ENCODE data around the gene TMEM164. TPM values are rescaled to one million over a fixed set of nuclear protein-coding genes. Genes with fewer than 3 reads are reported as not detected.
"Not testable (repeated sequence)": the region's sequence is repeated elsewhere in the genome, so short reads cannot be mapped to it uniquely, and the experiment has no call there.

The TMEM164 gene
- 32.6 and 33.4 TPM in 2 replicates for total RNA-seq (2014; rRNA removed; shearing (Covaris generic))

DNA sequence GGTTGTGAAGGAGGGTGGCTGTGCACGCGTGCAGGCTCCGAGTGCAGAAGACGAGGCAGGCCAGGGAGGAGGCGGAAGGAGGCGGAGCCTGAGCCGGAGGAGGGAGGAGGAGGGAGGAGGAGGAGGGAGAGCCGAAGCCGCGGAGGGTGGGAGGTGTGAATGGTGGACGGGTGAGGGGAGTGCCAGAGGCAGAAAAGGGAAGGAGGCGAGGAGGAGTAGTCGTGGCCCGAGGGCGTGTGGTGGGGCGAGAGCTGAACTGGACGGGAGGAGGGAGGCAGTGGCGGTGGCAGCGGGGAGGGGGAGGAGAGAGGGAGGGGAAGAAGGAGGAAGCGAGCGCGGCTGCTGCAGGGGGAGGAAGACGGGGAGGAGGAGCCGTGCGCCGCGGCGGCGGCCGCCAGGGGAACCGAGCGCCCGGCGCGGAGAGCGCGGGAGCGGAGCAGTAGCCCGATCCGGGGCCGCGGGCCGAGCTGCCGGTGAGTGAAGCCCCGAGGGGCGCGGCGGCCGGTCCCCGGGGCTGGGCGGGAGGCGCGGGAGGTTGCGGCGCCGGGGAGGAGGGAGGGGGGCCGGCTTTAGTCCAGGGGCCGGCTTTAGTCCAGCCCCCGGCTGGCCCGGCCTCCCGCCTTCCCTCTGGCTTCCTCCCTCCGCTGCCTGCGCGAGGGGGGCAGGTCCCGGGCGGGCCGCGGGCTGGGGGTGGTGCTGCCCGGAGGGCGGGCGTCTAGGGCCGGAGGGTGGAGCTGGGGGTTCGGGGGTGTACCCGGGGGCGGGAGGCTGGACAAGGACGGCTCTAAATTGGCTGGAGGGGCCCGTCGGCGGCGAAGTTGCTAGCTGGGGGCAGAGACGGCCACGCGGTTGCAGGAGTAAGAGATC lies at the start of gene TMEM164:
TSS of gene TMEM164 (plus strand) at position 815 of the 867 bp plus-strand sequence. CDS start 661 bp downstream, outside the sequence.
- peak; percentile 85 for DNase-seq (ENCODE audit: low read depth)

DNA sequence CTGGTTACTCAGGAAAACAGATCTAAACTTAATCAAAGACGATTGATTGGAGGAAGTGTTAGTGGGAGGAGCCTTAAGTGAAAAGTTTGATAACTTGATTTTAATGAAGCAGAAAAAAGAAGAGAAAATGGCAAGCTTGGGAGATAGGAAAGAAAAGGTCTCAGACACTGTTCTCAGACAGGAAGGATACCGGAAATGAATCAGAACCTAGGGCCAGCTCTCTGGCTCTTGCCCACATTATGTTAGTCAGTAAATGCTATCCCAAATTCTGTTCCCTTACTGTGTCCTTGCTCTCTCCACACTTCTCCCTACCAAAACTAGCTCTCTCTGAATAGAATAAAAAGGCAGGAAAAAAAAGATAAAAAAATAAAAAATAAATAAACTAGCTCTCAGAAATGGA lies 48.6 kb upstream of the TMEM164 start:
- peak; percentile 73 for DNase-seq (ENCODE audit: low read depth)

DNA sequence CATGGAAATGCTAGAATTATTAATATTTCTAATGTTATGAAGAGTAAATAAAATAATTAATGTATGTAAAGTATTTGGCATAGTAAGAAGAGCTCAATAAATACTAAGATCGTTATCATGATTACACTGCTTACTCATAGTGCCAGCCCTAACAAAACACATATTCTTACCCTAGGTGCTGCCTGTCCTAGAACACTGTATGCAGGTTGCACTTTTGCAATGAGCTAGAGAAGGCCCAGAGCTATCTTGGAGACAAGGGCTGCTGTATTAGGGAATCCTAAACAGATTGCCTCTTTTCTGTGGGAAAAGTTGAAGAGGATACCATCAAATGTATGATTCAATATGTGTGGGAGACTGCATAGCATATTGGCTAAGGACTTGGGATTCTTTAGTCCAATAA lies 48.0 kb upstream of the TMEM164 start:
- peak; percentile 39 for DNase-seq (ENCODE audit: low read depth)

- DNase-seq (ENCODE audit: low read depth): no peak
These were observed 44.6 kb upstream of the TMEM164 start for GRCh38 chrX:109958266-109958665.

DNA sequence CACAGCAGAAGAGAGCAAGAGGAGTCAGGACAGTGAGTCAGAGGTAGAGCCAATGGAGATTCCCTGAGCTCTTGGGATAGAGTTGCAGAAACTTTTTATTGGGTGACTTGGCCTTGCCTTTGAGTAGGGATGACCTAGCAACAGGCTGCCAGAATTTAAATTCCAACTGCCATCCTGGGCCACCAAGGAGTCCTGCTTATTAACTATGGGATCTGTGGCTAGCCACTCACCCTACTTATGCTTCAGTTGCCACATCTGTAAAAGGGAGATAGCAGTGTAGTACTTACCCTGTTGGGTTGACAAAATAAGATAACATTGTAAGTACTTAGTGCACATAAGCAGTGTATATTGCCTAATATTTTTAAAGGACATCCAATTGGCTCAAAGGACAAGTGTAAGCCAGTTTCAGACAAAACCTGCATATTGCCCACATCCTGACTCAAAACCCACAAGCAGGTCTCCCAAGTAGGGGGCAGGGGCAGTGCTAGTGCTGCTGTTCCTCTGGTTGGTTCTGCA lies 43.5 kb upstream of the TMEM164 start:
- DNase-seq (ENCODE audit: low read depth): peak; percentile 52

DNA sequence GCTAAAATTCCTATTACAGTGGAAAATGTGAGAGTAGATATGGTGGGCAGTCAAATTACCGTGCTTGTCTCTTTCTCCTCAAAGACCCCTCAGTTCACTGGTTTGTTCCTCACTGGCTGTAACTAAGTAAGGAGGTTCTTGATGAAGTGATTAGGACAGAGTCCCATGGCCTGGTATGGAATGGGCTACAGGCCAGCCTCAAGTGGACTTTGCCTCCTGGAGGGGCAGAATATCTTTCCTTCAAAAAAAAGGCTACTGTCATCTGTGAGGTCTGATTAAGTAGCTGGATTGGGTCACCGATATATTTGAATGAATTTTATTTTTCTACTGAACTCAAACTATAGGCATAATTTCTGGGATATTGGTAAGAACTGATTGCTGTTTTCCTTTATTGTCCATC lies 38.5 kb upstream of the TMEM164 start:
- DNase-seq (ENCODE audit: low read depth): no peak

- peak; percentile 52 for DNase-seq (ENCODE audit: low read depth)
These were observed 36.7 kb upstream of the TMEM164 start for GRCh38 chrX:109966246-109966645.

- peak; percentile 31 for DNase-seq (ENCODE audit: low read depth)
These were observed 35.8 kb upstream of the TMEM164 start for GRCh38 chrX:109967156-109967555.

DNA sequence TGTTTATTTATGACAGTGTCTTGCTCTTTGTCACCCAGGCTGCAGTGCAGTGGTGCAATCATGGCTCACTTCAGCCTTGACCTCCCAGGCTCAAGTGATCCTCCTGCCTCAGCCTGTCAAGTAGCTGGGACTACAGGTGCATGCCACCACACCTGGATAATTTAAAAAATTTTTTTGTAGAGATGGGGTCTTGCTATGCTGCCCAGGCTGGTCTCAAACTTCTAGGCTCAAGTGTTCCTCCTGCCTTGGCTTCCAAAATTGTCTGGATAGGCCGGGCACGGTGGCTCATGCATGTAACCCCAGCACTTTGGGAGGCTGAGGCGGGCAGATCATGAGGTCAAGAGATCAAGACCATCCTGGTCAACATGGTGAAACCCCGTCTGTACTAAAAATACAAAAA lies 32.1 kb upstream of the TMEM164 start:
- DNase-seq (ENCODE audit: low read depth): not testable (repeated sequence)

- DNase-seq (ENCODE audit: low read depth): peak; percentile 43
These were observed 27.8 kb upstream of the TMEM164 start for GRCh38 chrX:109974906-109975655.

GRCh38 chrX:109985210-109985609 lies 17.7 kb upstream of the TMEM164 start:
- not testable (repeated sequence) for DNase-seq (ENCODE audit: low read depth)

DNA sequence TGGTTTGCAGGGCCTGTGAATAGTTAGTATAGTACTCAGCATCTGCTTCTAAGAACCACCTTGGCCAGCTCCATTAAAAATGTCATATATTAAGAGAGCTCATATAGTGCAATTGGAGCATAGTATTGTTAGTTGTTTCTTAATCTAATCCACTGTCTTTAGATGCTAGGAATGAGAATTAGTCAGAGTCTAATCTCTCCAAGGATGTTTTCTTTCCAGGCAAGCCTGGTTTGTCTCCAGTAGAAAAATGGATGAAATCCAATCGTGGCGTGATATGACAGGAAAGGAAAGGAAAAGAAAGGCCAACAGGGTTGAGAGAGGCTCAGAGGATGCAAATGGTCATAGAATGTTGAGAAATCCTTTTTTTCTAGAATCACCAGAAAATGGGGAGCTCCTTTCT lies 15.0 kb upstream of the TMEM164 start:
- no peak for DNase-seq (ENCODE audit: low read depth)

GRCh38 chrX:109990582-109991276 lies 12.2 kb upstream of the TMEM164 start:
- no peak for DNase-seq (ENCODE audit: low read depth)

DNA sequence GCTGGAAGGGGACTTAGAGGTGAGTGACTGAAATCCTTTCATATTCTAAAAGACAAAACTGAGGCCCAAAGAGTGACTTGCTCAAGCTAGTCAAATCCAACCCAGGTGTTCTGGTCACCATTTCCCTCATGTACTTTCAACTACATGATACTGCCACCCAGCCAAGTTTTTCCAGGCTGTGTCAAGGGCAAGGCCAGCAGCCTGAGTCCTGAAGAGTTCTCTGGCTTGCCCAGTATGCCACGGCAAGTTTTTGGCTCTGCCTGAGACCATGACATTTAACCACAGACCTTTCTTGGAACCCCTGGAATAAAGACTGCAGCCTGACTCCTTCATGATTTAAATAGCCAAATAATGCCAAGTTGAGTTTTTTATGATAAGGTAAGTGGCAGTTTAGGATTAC lies 10.7 kb upstream of the TMEM164 start:
- DNase-seq (ENCODE audit: low read depth): no peak

DNA sequence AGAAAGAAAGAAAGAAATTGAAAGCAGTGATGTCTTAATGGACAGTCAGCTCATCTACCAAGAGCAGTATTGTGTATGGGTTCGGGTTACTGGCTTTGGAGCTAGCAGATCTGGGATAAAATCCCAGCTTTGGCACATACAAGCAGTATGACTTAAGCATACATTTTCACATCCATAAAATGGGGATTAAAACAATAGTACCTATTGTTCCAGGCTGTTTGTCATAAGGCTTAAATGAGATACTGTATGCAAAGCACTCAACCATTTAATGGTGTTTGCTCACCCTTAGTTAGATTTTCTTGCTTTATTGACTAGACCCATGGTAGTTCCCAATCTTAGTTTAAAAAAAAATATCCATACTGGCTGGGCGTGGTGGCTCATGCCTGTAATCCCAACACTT lies 7.8 kb upstream of the TMEM164 start:
- no peak for DNase-seq (ENCODE audit: low read depth)

DNA sequence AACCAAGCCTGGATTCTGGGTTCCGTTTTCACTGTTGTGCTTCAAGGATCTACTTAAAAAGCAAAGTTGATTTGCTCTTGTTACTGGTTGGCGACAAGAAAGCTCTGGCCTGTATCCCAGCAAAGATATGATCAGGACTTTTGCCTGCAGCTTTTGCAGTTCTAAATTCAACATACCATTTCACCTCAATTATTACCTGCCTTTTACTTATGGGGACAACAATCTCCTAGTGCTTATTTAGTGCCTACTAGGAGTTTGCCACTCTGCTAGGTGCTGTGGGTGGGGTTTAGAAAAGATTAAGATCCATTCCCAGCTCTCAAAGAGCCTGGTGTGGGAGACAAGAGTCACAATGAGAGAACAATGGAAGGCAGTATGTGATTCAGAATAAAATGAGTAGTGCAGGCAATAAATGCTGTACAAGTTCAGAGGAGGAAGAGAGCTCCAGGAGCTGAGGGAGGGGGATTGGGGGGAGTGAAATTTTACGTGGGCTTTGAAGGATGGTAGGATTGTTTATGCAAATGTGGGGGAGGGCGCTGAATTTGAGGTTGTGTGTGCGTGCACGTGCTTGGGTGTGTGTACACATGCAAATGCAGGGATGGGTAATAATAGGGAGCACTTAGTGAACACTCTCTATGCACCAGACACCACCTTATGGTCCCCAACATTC lies 5.0 kb upstream of the TMEM164 start:
- no peak for DNase-seq (ENCODE audit: low read depth)

DNA sequence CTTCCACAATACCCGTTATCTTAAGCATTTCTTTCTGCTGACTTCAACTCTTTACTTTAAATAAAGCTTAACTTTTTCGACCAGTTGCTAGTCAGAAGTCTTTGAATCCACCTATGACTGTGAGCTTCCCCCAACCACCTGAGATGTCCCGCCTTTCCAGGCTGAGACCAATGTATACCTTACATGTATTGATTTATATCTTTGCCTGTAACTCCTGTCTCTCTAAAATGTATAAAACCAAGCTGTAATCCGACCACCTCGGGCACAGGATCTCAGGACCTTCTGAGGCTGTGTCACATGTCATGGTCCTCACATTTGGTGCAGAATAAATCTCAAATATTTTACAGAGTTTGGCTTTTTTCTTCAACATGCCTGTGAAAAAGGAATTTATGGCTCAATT lies 2.9 kb upstream of the TMEM164 start:
- DNase-seq (ENCODE audit: low read depth): no peak

DNA sequence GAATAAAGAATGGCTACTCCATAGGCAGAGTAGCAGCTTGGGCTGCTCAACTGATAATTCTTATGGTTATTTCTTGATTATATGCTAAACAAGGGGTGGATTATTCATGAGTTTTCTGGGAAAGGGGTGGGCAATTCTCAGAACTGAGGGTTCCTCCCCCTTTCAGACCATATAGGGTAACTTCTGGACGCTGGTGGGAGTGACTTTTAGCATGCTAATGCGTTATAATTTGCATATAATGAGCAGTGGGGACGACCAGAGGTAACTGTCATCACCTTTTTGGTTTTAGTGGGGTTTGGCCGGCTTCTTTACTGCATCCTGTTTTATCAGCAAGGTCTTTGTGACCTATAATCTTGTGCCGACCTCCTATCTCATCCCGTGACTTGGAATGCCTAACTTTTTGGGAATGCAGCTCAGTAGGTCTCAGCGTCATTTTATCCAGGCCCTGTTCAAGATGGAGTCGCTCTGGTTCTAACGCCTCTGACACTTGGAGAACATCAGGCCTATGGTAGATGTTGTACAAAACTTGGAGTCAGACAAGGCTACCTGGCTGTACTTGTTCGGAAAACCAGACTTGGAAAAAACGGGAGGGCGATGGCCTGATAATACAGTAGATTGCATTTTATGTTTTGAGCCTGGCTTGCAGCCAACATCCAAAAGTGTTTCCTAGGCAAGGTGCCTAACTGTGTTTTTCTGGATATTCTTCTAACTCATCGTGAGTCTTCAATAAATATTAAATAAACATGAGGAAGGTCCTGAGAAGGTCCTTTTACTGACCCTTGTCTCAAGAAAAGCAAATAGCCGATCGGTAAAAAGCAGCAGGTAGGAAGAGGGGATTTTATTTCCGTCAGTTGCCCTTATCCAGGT lies 1.8 kb upstream of the TMEM164 start:
- no peak for DNase-seq (ENCODE audit: low read depth)

DNA sequence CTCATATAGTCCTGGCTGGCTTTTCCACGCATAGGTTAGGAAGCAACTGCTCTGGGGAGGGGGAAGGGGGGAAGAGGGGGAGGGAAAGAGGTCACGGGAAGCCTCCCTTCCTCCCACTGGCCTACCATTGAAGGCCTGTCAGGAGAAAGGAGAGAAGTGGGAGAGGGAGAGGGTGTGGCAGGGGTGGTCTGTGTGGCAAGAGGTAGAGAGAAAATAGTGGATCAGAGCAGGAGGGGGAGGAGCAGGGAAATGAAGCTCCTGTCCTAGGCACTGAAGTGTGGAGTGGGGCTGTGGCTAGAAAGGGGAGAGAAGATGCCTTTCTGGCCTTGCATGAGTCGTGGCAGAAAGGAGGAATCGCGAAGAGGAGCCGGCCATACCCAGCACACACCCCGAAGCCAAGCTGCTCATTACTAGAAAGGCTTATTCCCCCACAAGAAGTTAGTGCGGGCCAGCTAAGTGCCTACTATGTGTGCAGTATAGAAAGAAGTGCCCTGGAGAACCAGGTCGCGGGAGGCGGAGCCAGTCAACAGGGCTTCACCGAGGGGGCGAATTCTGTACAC lies 1.1 kb upstream of the TMEM164 start:
- DNase-seq (ENCODE audit: low read depth): no peak
